22Rv1 (cell line): Measurements from ENCODE around the gene SND1.

Experiments
- CTCF ChIP-seq: fragments of 450-650 bp; IDR thresholded peaks from 2 replicates; pipeline ENCODE4 v1.5.1; 2017; ENCODE audit warnings: mild to moderate bottlenecking
- ZFX ChIP-seq: fragments of 450-650 bp; IDR thresholded peaks from 2 replicates; pipeline ENCODE4 v1.6.1; 2017; ENCODE audit warnings: antibody characterized with exemption, borderline replicate concordance

GRCh38 chr7:128090492-128090891, 438.5 kb downstream of the SND1 start:
- TF ChIP-seq CTCF, result no peak
- TF ChIP-seq ZFX, result no peak
